C4-2B (cell line): Measurements from ENCODE around the gene FANCF.
"Not testable (repeated sequence)": the region's sequence is repeated elsewhere in the genome, so short reads cannot be mapped to it uniquely, and the experiment has no call there.

Experiments used
- H3K27ac ChIP-seq: fragments of 450-650 bp; 2 replicates; pipeline ENCODE4 v1.5.1; 2017
- ZFX ChIP-seq: fragments of 450-650 bp; IDR thresholded peaks from 2 replicates; pipeline ENCODE4 v1.6.1; 2017
- TF ChIP-seq, protein P1 (sequence below): fragments of 450-650 bp; conservative IDR thresholded peaks from 2 replicates; pipeline ENCODE4 v1.5.1; 2017; ENCODE audit warnings: mild to moderate bottlenecking

Gene FANCF

DNA sequence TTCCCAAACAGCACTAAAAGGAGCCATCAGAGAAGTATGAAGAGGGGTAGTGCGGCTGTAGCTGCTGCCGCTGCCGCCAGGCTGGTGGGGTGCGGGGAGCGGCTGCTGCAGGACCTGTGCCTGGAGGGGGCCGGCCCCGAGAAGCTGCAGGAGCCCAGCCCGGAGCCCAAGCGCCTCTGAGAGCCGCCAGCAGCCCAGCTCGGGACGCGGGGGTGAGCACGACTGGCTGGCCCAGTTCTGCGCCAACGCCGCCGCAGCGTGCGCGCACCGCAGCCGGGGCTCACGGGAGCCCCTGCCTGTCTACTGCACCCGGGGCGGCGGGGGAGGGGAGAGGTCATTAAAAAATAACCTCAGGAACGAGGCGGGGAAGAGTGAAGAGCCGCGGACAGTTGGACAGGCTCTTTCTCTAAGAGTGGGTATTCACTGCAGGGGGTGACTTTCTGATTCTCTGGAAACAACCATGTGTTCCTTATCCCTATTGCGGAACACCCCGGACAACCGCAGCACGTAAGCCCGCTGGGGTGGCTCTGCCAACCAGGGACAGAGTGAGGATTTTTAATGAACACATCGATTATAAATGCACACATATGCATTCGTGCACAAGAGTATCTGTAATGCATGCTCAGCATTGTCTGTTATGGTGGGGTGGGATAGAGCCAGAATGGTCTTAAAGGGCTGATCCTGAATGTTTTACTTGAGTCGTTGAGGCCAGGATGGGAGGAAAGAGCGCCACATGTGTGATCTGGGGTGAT lies 41.2 kb upstream of the FANCF start:
- H3K27ac ChIP-seq = no peak overlapping the region
- TF ChIP-seq ZFX = no peak
- TF ChIP-seq, protein P1, sequence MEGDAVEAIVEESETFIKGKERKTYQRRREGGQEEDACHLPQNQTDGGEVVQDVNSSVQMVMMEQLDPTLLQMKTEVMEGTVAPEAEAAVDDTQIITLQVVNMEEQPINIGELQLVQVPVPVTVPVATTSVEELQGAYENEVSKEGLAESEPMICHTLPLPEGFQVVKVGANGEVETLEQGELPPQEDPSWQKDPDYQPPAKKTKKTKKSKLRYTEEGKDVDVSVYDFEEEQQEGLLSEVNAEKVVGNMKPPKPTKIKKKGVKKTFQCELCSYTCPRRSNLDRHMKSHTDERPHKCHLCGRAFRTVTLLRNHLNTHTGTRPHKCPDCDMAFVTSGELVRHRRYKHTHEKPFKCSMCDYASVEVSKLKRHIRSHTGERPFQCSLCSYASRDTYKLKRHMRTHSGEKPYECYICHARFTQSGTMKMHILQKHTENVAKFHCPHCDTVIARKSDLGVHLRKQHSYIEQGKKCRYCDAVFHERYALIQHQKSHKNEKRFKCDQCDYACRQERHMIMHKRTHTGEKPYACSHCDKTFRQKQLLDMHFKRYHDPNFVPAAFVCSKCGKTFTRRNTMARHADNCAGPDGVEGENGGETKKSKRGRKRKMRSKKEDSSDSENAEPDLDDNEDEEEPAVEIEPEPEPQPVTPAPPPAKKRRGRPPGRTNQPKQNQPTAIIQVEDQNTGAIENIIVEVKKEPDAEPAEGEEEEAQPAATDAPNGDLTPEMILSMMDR = no peak

- TF ChIP-seq, protein P1 = no peak
- TF ChIP-seq ZFX = no peak
Observed at GRCh38 chr11:22666325-22666687, 40.7 kb upstream of the FANCF start, which contains the start of gene GAS2. Gene GAS2, plus strand, starts transcription at chr11:22666611. Its CDS starts 8,259 bp downstream, at chr11:22674870.

DNA sequence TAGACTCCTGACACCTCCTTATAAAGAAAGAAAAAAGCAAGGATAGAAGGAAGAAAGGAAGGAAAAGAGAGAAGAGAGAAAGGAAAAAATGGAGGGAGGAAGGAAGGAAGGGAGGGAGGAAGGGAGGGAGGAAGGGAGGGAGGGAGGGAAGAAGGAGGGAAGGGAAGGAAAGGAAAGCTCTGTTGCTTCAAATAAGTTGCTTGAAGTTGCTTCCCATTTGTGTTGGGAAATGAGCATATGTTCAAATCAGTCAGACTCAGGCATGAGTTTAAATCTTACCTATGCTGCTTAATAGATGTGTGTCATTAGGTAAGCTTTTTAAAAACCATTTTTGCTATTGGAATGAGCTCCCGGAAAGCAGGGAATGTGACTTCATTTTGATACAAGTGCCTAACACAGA lies 34.2 kb upstream of the FANCF start:
- H3K27ac ChIP-seq = no peak overlapping the region
- TF ChIP-seq ZFX = no peak
- TF ChIP-seq, protein P1 = no peak

More at GRCh38 chr11:22666325-22666687, 40.7 kb upstream of the FANCF start, which contains the start of gene GAS2:
- H3K27ac ChIP-seq = no peak within 1 kb of the TSS

GRCh38 chr11:22657101-22657694 lies 31.6 kb upstream of the FANCF start:
- TF ChIP-seq ZFX = no peak
- TF ChIP-seq, protein P1 = no peak
- H3K27ac ChIP-seq = no peak overlapping the region

DNA sequence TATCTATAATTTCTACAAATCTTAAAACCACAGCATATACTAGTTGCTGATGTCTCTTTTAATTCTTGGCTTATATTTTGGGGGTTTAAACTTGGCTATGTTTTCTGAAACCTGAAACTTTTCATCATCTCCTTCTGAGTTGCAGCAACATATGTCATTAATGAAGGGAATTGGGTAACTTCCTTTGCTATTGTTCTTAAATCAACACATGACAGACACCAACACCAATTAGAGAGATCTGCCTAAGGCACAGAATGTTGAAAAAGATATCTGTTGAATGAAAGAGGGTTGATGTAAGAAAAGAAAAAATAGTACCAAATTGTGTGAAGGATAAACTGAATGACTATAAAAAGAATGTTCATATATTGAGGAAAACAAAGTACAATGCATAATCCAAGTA lies 30.5 kb upstream of the FANCF start:
- no peak overlapping the region for H3K27ac ChIP-seq
- TF ChIP-seq ZFX = no peak
- TF ChIP-seq, protein P1 = no peak

DNA sequence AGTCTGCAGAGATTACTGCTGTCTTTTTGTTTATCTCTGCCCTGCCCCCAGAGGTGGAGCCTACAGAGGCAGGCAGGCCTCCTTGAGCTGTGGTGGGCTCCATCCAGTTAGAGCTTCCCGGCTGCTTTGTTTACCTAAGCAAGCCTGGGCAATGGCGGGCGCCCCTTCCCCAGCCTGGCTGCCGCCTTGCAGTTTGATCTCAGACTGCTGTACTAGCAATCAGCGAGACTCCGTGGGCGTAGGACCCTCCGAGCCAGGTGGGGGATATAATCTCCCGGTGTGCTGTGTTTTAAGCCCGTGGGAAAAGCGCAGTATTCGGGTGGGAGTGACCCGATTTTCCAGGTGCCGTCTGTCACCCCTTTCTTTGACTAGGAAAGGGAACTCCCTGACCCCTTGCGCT lies 26.7 kb upstream of the FANCF start:
- not testable (repeated sequence) for H3K27ac ChIP-seq

DNA sequence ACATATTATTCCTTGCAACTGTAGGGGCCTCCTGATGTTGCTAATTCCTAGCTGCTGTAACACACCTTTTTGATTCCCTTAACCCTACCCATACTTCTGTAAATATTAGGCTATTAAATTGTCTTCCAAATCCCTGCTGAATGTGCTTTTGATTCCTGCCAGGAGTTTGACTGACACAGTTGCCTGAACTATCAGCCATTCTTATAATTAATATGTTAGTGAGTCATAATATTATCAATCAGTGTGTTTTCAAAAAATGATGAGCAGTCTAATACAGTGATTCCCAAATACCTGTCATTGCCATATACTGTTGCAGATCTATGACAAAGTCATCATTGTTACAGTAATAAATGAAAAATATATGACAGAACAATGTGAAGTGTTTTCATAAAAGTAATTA lies 15.9 kb upstream of the FANCF start:
- TF ChIP-seq, protein P1 = no peak
- no peak for TF ChIP-seq ZFX
- H3K27ac ChIP-seq = no peak overlapping the region

- no peak for TF ChIP-seq ZFX
- TF ChIP-seq, protein P1 = no peak
- H3K27ac ChIP-seq = no peak overlapping the region
Observed at GRCh38 chr11:22640862-22641261, 15.2 kb upstream of the FANCF start.
